Adrenal gland (tissue), 12 donors: ENCODE results near the gene ZNF615. TPM values are rescaled to one million over a fixed set of nuclear protein-coding genes. Genes with fewer than 3 reads are reported as not detected.

Experiments used
- DNase-seq, 7 donors: peaks; one replicate each; pipeline ENCODE4 v3.0.0-alpha.2; 2019 to 2020
- H3K27ac ChIP-seq, 5 donors: fragments of 200-600 bp; sonication (generic) in 4 of 5; 1 replicate in 3 of 5; 2 replicates in 2 of 5; pipeline versions ENCODE4 v1.5.1 to v1.8.0; 2016 to 2020; ENCODE audit warnings: mild to moderate bottlenecking in 1 of 5
- H3K27me3 ChIP-seq: fragments of 200-600 bp; 2 replicates; pipeline ENCODE4 v1.8.0; 2021
- H3K36me3 ChIP-seq, 2 donors: fragments of 200-600 bp; replicated peaks in 1 of 2; 1 replicate in 1 of 2; 2 replicates in 1 of 2; pipeline versions ENCODE4 v1.5.1 to v1.8.0; 2018 to 2022
- H3K4me1 ChIP-seq, 2 donors: fragments of 200-600 bp; replicated peaks in 1 of 2; 1 replicate in 1 of 2; 2 replicates in 1 of 2; pipeline versions ENCODE4 v1.5.1 to v1.8.0; 2018 to 2021
- H3K4me3 ChIP-seq, 4 donors: fragments of 200-600 bp; sonication (generic) in 3 of 4; one replicate each; pipeline ENCODE4 v1.5.1; 2016 to 2018
- H3K9me3 ChIP-seq, 3 donors: fragments of 200-600 bp; sonication (generic) in 1 of 3; replicated peaks in 1 of 3; 1 replicate in 2 of 3; 2 replicates in 1 of 3; pipeline versions ENCODE4 v1.5.1 to v1.8.0; 2016 to 2021
- CTCF ChIP-seq, 6 experiments: fragments of 450-650 bp in 4 of 6; fragments of 200-600 bp in 2 of 6; sonication (generic) in 1 of 6; IDR thresholded peaks; 1 replicate in 5 of 6; 2 replicates in 1 of 6; pipeline versions ENCODE4 v1.5.1 to v1.8.0; 2016 to 2021; ENCODE audit warnings: antibody characterized with exemption in 6 of 6, mild to moderate bottlenecking in 2 of 6, moderate library complexity in 1 of 6
- POLR2A ChIP-seq, 2 donors: fragments of 450-650 bp; IDR thresholded peaks; one replicate each; pipeline ENCODE4 v1.6.1; 2017; ENCODE audit warnings: antibody characterized with exemption in 2 of 2, mild to moderate bottlenecking in 2 of 2, moderate library complexity in 1 of 2
- WGBS, 4 donors: extraction: QIAGEN DNeasy Blood & Tissue Kit in 2 of 4; methylation state at CpG; one replicate each; pipeline versions ENCODE4 v1.1.5 to v1.1.7; 2013 to 2017; 5-methylcytosine and 5-hydroxymethylcytosine counted together
- intact Hi-C, 2 donors: fragments of 100-400 bp; cut with DNase I; formaldehyde crosslinking; loops; one replicate each; pipeline versions ENCODE4 v1.14.1 to v1.15.0; 2022 to 2023
- polyA plus RNA-seq, 3 donors: library from polyadenylated mRNA; stranded (reverse); fragments of 200-250 nt in 2 of 3; fragments of 350-450 nt in 1 of 3; fragmentation: Illumina TruSeq in 1 of 3; extraction: RNeasy Lipid Tissue Mini Kit (QIAGEN cat#74804) in 1 of 3; gene quantifications; one replicate each; pipeline ENCODE4 v1.2.3, GENCODE V29; 2013 to 2014
- total RNA-seq, 9 donors: library from RNA; depleted of rRNA in 4 of 9; stranded (reverse); fragments of >200 nt in 4 of 9; fragments of 120-200 nt in 1 of 9; fragmentation: NEBNext Ultra II Directional in 1 of 9; extraction: Animal tissue kit (Norgen Biotek cat#: 25700) in 1 of 9; gene quantifications; one replicate each; pipeline versions ENCODE4 v1.1.0 to v1.2.4, GENCODE V29; 2013 to 2023
- donor health status: healthy with polysubstance abuse.
- donor health status: Bipolar disorder and iron deficiency.
- donor health status: DM: yes; HTN: yes; CAD: no.
- donor health status: DM: no; HTN: no; CAD: no.
- donor health status: DM: no; HTN: no; CAD: no.
- donor health status: DM: yes; HTN: yes; CAD: no.

ZNF615 gene
- total and polyA plus RNA-seq, 12 donors, result 6.3 to 30.7 (median 10.8) TPM

DNA sequence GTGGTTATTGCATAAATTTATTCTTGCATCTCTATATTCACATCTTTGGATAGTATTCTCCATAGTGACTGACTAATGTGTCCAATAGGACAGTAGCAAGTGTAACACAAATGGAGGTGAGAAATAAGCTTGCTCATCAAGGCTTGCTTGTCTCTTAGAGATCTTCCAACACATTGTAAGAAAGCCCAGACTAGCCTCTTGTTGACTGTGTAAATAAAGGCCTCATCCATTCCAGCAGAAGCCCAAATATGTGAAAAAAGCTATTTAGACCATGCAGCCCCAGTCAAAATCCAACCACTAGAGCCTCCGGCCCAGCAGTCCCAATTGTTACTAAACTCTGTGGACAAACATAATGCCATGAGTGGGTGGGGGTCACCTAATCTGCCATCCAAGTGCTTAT is 2.7 kb upstream of the ZNF615 start:
- no peak for DNase-seq
- Histone ChIP-seq H3K27me3 (no peaks in the 10 kb centered on the region), H3K36me3 (no peaks in the 10 kb centered on the region), H3K27ac (no peak overlapping the region), H3K4me3 (no peak overlapping the region), H3K4me1 (peaks cover 3 to 6% of the 10 kb centered on the region in 2 donors), H3K9me3 (peaks cover 0 to 14% (median 5%) of the 10 kb centered on the region in 3 donors)
- 78 to 95% (median 90%) methylated on average over 1 of the region's 1 CpG for WGBS, 4 donors
- TF ChIP-seq POLR2A (IDR thresholded peaks at IDR 0.05) (no peak), CTCF (IDR thresholded peaks at IDR 0.05) (no peak)
- intact Hi-C loops, result no loop called here

- peak overlapping the region in 3 of 5 donors; percentile 73 to 90 (median 79) for H3K27ac ChIP-seq
- WGBS, 4 donors, result 5 to 9% (median 8%) methylated on average over 3 to 9 of the region's 9 CpGs
- no peak for DNase-seq
- intact Hi-C loops, result no loop called here
- peaks cover 3 to 6% of the 10 kb centered on the region in 2 donors for H3K4me1 ChIP-seq
- TF ChIP-seq POLR2A (IDR thresholded peaks at IDR 0.05) (no peak), CTCF (IDR thresholded peaks at IDR 0.05) (no peak)
- H3K36me3 ChIP-seq, result peaks cover 0 to 6% of the 10 kb centered on the region in 2 donors
- no peaks in the 10 kb centered on the region for H3K27me3 ChIP-seq
- peaks cover 0 to 9% (median 7%) of the 10 kb centered on the region in 3 donors for H3K9me3 ChIP-seq
- peak overlapping the region; percentile 57 to 90 (median 70) for H3K4me3 ChIP-seq
Measured at GRCh38 chr19:52007451-52007805, 583 bp downstream of the ZNF615 start.

DNA sequence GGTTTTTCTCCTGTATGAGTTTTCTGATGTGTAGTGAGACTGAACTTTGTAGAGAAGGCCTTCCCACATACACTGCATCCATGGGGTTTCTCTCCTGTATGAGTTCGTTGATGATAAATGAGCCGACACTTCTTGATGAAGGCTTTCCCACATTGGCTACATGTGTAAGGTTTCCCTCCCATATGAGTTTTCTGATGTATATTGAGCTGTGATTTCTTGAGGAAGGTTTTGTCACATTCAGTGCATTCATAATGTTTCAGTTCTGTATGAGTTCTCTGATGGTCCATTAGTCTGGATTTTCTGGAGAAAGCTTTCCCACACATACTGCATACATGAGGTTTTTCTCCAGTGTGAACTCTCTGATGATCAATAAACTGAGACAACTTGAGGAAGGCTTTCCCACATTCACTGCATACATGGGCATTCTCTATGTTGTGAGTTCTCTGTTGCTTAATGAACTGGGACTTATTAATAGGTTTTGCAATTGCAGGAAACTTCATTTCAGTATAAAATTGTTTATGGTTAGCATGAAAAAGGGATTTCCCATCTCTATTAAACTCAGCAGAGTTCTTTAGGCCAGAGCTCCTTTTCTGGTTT is 13.9 kb downstream of the ZNF615 start:
- H3K27ac ChIP-seq, result no peak overlapping the region
- TF ChIP-seq CTCF (IDR thresholded peaks at IDR 0.05), result no peak
- no peak for TF ChIP-seq POLR2A (IDR thresholded peaks at IDR 0.05)
- no peaks in the 10 kb centered on the region for H3K4me1 ChIP-seq
- H3K36me3 ChIP-seq, result peaks cover 0 to 24% of the 10 kb centered on the region in 2 donors
- peaks cover 7 to 78% (median 47%) of the 10 kb centered on the region in 3 donors for H3K9me3 ChIP-seq
- DNase-seq, result no peak
- WGBS, 4 donors, result 96 to 100% (median 97%) methylated on average over 2 of the region's 2 CpGs
- H3K27me3 ChIP-seq, result no peaks in the 10 kb centered on the region
- peak overlapping the region in 1 of 4 donors; percentile 11 for H3K4me3 ChIP-seq
- intact Hi-C loops, result no loop called here

GRCh38 chr19:51993422-51993821 is 14.6 kb downstream of the ZNF615 start:
- H3K36me3 ChIP-seq, result peaks cover 0 to 16% of the 10 kb centered on the region in 2 donors
- WGBS, 4 donors, result 97 to 98% (median 98%) methylated on average over 10 of the region's 10 CpGs
- no peaks in the 10 kb centered on the region for H3K4me1 ChIP-seq
- no peak for DNase-seq
- no peaks in the 10 kb centered on the region for H3K27me3 ChIP-seq
- TF ChIP-seq POLR2A (IDR thresholded peaks at IDR 0.05), result no peak
- TF ChIP-seq CTCF (IDR thresholded peaks at IDR 0.05), result no peak
- peaks cover 7 to 75% (median 40%) of the 10 kb centered on the region in 3 donors for H3K9me3 ChIP-seq
- no peak overlapping the region for H3K27ac ChIP-seq
- H3K4me3 ChIP-seq, result no peak overlapping the region
- intact Hi-C loops, result no loop called here
